A172 (cell line): ENCODE results near the gene C9orf152. TPM values are rescaled to one million over a fixed set of nuclear protein-coding genes. Genes with fewer than 3 reads are reported as not detected.
A peak's percentile ranks its signal among the peaks of the same experiment; 100 is the strongest.
"Not testable (repeated sequence)": the region's sequence is repeated elsewhere in the genome, so short reads cannot be mapped to it uniquely, and the experiment has no call there.

ENCODE experiments used
- DNase-seq: peaks from one replicate; pipeline ENCODE4 v3.0.0-alpha.2; 2015; ENCODE audit warnings: low spot score
- total RNA-seq: library from RNA; depleted of rRNA; stranded (reverse); fragments of >200 nt; shearing (Covaris generic); gene quantifications from 2 replicates; pipeline ENCODE4 v1.2.3, GENCODE V29; 2014

Gene C9orf152
- total RNA-seq, 1 experiment from 2014 or later: not detected

DNA sequence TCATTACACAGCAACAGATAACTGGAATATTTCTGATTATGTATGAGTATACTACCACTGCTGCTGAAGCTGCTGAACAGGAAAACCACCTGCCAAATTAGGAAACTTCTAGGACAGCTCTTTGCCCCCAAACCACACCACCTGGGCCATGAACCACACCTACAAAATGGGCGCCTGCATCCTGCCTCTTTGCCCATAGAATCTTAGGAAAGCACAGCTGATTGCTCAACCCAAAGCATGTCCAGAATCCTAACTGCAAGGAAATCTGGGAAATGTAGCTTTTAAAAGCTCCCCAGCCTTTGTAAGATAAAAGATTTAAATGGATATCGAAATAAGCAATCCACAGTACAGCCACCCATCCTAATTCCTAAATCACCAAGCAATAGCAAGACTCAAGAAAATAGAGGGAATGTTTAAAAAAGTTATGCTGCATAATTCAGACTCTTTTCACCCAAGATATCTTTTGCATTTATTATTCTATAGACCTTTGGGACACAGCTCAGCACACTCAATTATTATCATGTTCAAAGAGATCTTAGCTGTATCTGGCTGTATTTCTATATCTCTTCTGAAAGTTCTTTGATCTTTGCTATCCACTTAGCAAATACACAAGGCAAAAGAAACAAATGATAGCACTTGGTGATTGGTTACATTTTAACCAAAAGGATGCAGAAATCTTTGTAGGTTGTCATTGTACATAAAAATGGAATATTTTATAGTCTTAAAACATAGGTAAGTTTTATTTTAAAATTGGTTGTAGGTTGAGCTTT is 6.8 kb upstream of the C9orf152 start:
- DNase-seq: no peak

DNA sequence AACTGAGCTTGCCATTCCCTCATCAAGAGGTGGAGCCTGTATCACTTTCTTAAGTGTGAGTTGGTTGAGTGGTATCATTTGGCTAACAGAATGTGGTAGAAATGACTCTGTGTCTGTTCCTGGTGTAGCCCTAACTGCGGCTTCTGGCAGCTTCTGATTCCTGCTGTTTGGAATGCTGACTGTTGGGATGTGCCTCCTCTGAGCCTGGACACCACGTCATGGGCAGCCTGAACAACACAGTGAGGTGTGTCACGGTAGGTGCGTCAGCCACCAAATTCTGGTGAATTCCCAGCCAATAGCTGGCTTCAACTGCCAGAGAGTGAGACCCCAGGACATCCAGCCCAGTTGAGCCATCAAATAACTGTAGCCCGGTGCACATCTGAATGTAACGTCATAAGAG is 6.1 kb upstream of the C9orf152 start:
- DNase-seq: no peak

DNA sequence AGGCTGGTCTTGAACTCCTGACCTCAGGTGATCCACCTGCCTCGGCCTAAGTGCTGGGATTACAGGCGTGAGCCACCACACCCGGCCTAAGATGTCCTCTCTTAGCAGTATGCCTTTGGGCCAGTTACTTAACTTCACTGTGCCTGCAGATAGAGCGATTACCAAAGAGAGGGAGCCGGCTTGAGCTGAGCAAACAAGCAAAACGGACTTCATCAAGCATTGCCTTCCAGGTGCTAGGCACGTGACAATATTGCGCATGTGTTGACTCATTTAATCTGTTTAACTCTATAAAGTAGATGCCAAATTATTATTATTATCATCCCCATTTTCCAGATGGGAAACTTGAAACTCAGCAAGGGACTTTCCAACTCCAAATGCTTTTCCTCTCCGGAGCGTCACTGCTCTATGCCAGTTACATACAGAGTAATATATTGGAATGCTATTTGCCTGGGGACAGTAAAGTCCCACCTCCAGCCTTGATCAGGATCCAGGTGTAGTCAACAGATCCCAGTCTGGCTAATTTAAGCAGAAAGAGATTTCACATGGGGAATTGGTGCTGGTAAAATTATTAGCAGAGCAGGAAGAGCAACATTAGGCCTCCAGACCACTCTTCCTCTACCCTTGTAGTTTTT is 5.6 kb upstream of the C9orf152 start:
- DNase-seq: no peak

DNA sequence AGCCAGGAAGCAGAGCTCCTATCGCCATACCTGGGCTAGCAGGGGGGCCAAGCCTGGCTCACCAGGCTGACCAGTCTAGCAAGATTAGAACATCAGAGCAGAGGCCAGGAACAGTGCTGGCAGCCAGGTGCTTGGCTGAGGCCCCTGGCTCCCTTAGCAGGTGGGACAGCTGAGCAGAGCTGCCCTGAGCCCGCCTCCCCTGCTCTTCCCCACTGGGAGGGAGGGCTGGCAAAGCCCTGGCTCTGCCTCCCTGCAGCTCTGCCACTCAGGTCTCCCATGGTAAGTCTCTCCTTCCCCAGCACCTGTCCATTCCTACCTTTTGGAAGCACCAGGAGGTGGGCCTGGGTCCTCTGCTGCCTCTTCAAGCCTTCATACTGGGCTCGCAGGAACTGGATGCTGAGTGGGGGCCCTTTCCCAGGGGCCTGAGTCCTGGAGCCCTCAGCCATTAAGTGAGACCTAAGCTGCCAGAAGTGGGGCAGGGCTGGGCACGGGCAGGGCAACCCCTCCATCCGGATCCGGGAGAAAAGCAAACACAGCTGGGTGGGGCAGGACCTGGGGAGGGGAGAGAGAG is 803 bp downstream of the C9orf152 start:
- no peak for DNase-seq

DNA sequence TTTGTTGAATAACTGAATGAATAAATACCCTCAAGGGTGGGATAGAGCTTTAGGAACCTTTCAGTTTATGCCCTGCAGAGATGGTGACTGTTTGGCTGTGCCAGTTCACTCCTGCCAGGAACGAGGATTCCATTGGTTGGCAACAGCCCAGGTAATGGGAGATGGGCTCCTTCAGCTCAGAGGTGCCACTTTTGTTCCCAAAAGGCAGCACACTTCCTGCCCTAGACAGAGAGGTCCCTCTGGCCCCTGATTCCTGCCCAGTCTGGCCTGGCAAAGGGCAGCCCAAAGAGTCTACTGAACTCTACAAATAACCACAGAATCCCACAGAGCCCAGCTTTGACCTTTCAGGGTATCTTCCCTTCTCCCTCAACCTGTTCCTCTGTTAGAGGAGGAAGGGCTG is 1.6 kb downstream of the C9orf152 start:
- DNase-seq: no peak

GRCh38 chr9:110205612-110206011 is 2.3 kb downstream of the C9orf152 start:
- not testable (repeated sequence) for DNase-seq

GRCh38 chr9:110202232-110202631 is 5.7 kb downstream of the C9orf152 start:
- DNase-seq: no peak

DNA sequence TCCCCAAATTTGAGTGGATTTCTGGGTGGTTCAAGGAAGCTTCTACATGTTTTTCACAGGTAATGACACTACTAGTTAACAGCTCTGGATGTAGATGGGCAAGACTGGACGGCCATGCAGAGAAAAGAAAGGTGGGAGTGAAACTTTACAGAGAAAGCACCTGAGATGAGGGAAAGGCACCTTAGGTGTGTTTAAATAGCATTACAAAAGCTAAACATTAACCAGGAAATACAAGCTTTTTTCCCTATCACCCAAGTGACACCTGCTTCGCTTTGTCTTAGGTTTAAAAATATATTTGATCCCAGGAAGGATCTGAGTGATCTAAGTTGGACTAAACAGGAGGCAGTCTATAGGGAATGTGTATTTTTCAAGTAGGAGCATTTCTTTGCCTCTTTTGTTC is 8.3 kb downstream of the C9orf152 start:
- no peak for DNase-seq

- DNase-seq: no peak
These were observed 9.6 kb downstream of the C9orf152 start for GRCh38 chr9:110198357-110198756.

- no peak for DNase-seq
These were observed 10.4 kb downstream of the C9orf152 start for GRCh38 chr9:110197330-110198187.

- not testable (repeated sequence) for DNase-seq
These were observed 11.9 kb downstream of the C9orf152 start for GRCh38 chr9:110196084-110196499.

DNA sequence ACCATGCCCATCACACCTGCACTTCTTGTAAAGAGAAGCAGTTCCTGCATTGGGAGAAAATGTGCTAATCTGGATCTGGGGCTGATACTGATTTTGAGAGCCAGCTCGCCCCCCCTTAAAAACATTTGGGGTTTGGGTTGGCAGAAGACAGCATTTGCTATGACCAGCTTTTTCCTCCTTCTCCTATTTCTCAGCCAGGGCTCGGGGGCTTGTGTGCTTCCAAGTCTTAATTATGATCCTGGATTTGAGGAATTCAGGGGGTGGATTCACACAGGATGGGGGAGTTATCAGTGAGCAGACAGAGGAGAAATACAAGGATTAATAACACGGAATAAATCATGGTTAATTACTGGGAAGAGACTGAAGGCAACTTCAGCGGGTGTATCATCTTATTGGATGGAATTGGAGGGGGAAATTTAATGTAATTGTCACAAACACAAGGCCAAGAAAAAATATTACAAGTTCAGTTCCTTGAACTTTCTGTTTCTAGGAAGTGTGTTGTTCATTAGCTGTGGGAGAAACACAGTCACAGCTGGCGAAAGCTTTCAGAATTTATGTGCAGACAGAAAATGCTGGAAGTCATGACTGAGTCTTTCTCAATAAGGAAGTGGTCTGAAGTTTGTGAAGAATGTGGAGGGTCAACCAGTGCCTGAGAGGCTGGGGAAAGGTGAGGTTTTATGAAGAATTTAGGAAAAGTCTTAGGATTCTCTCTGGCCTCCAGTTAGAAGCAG is 15.3 kb downstream of the C9orf152 start:
- DNase-seq: peak; percentile 23

GRCh38 chr9:110191615-110192014 is 16.3 kb downstream of the C9orf152 start:
- no peak for DNase-seq

- DNase-seq: no peak
These were observed 18.2 kb downstream of the C9orf152 start for GRCh38 chr9:110189559-110190320.

DNA sequence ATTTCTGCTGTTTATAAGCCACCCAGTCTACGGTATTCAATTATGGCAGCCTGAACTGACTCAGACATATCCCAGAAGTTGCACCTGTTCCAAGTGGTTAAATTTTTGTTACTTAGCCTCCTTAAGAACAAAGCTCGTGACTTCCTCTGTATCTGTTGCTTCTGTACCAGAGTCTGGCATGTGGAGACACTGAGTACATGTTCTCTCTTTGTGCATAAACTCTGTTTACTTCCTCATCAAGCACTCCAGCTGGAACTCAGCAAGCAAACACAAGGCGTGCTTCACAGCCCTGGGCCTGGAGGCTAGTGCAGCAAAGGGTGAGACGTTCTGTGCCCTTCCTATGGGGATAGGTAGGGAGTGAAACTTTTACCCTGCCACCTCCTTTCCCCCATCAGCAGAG is 19.0 kb downstream of the C9orf152 start:
- no peak for DNase-seq

DNA sequence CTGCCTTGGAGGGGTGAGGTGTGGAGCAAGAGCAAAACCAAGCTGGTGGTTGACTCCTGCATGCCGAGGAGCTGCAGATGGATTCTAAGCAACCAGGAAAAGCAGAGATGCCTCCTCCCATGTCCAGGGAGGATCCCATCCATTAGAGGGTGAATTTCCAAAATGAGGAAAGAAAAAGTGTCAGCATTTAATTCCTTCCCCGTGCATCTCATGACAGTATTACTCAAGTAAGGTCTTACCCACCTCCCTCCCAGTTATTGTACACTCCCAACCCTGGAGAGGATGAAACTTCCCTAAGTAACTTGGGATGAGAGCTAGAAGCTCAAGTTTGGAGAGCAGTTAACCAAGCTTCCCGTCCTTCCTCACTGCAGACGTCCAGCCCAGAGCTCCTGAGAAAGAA is 19.9 kb downstream of the C9orf152 start:
- no peak for DNase-seq

DNA sequence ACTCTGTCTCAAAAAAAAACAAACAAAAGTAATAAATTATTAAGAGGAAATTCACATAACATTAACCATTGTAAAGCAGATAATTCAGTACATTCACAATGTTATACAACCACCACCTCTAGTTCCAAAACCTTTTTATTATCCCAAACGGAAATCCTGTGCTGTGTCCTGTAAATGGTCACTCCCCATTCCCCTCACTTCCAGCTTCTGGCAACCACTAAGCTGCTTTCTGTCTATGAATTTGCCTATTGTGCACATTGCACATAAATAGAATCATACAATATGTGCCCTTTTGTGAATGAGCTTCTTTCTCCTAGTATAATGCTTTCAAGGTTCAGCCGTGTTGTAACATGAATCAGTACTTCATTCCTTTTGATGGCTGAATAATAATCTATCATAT is 20.8 kb downstream of the C9orf152 start:
- no peak for DNase-seq

- DNase-seq: no peak
These were observed 21.7 kb downstream of the C9orf152 start for GRCh38 chr9:110186254-110186653.

DNA sequence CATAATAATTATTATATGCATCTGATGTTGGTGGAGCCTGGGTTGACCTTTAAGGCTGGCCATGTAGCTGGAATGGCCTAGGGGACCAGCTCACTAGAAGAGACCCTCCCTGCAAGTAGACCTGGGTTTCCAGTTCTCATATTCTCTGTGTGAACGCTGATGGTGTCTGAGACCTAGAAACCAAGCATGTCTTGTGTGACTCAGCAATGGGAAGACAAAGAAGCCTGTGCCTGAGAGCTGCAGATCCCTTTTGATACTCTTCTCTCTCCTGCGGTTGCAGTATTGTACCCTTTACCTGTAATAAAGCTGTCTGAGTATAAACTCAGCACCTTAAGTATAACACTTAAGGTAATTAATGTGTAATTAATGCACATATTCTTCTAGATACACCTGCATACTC is 22.2 kb downstream of the C9orf152 start:
- no peak for DNase-seq
